22Rv1 (cell line): ENCODE results near the gene KCNQ4.

Experiments
- H3K27ac ChIP-seq: fragments of 450-650 bp; 2 replicates; pipeline ENCODE4 v1.5.1; 2017
- CTCF ChIP-seq: fragments of 450-650 bp; IDR thresholded peaks from 2 replicates; pipeline ENCODE4 v1.5.1; 2017; ENCODE audit warnings: mild to moderate bottlenecking
- ZFX ChIP-seq: fragments of 450-650 bp; IDR thresholded peaks from 2 replicates; pipeline ENCODE4 v1.6.1; 2017; ENCODE audit warnings: antibody characterized with exemption, borderline replicate concordance

KCNQ4 gene

GRCh38 chr1:40780678-40781607, 2.6 kb upstream of the KCNQ4 start:
- TF ChIP-seq ZFX: no peak
- no peak for TF ChIP-seq CTCF
- H3K27ac ChIP-seq: no peak overlapping the region; the same call in 1 of the 2 replicates

GRCh38 chr1:40781608-40781971, 2.0 kb upstream of the KCNQ4 start:
- no peak overlapping the region; the same call in 1 of the 2 replicates for H3K27ac ChIP-seq
- no peak for TF ChIP-seq CTCF
- no peak for TF ChIP-seq ZFX

DNA sequence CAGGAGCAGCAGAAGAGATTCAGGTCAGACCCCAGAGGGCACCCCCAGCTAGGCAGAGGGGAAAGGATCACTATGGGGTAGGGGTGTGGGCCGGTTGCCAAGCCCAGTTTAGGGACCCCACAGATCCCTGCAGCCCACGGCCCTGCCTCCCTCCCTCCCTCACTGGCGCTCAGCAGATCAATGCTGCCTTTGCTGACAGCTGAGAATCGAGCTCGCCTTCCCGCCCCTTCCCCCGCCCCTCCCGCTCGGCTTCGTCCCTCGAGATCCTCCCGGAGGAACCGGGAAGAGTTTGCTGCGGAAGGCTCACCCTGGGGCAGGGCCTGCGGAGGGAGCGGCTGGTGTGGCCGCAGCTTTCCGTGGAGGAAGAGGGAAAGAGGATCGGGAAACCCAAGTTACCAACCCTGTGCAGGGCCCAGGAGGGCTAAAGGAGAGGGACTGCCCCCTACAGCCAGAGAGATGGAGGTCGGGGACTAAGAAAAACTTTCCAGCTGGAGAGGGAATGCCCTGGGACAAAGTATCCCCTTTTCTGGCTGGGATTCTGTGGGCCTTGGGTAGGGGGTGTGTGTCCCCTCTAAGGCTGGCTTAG, 1.1 kb upstream of the KCNQ4 start:
- TF ChIP-seq CTCF: 0 out of 2 replicates have a peak, but pooled peaks have one; percentile 10
- no peak for TF ChIP-seq ZFX
- peak overlapping the region; percentile 75 for H3K27ac ChIP-seq

GRCh38 chr1:40784141-40784770, 669 bp downstream of the KCNQ4 start:
- H3K27ac ChIP-seq: peak overlapping the region; percentile 75
- no peak for TF ChIP-seq ZFX
- no peak for TF ChIP-seq CTCF

- TF ChIP-seq CTCF: no peak
- peak overlapping the region; percentile 75 for H3K27ac ChIP-seq
These were observed 1.2 kb downstream of the KCNQ4 start for GRCh38 chr1:40784771-40785151.

GRCh38 chr1:40785446-40785845, 1.9 kb downstream of the KCNQ4 start:
- TF ChIP-seq ZFX: no peak
- no peak for TF ChIP-seq CTCF
- peak overlapping the region; percentile 75; the same call in 1 of the 2 replicates for H3K27ac ChIP-seq
